Measurements from ENCODE around the gene KPNA2. TPM values are rescaled to one million over a fixed set of nuclear protein-coding genes. Genes with fewer than 3 reads are reported as not detected.

The KPNA2 gene
- 100 to 1,000 TPM; 248 to 310 TPM for total RNA-seq
- 444 TPM for polyA plus RNA-seq (2013, experiment 1 of 2)
- 412 TPM for polyA plus RNA-seq (2013, experiment 2 of 2)
- long read RNA-seq, experiment 1, transcript KPNA2-201 (11 exons, 2,181 nt), result major isoform, 99 of 178 reads
- long read RNA-seq, experiment 1, partial matches to known transcripts, result 54 of 178 reads
- long read RNA-seq, experiment 1, other reads (novel, unspliced or antisense), result 25 of 178 reads
- long read RNA-seq, experiment 2, transcript KPNA2-201 (11 exons, 2,181 nt), result major isoform, 387 of 419 reads
- long read RNA-seq, experiment 2, partial matches to known transcripts, result 16 of 419 reads
- long read RNA-seq, experiment 2, other reads (novel, unspliced or antisense), result 16 of 419 reads
- long read RNA-seq, experiment 3, transcript KPNA2-201 (11 exons, 2,181 nt), result major isoform, 1,536 of 1,590 reads
- long read RNA-seq, experiment 3, partial matches to known transcripts, result 27 of 1,590 reads
- long read RNA-seq, experiment 3, other reads (novel, unspliced or antisense), result 27 of 1,590 reads
- long read RNA-seq, experiment 4, transcript KPNA2-201 (11 exons, 2,181 nt), result major isoform, 655 of 696 reads
- long read RNA-seq, experiment 4, partial matches to known transcripts, result 33 of 696 reads
- long read RNA-seq, experiment 4, other reads (novel, unspliced or antisense), result 8 of 696 reads

- Histone ChIP-seq H3K27ac (ENCODE audit: low read depth, low read length) (peak within 1 kb of the TSS; percentile 94), H3K9me3 (ENCODE audit: control insufficient read depth, low read length) (no peaks in the 10 kb centered on the region), H3K9ac (ENCODE audit: extremely low read depth, low read length, poor library complexity, severe bottlenecking) (peak within 1 kb of the TSS; percentile 96), H3K4me1 (ENCODE audit: control insufficient read depth, insufficient read depth, low read length) (peaks cover 2% of the 10 kb centered on the region), H3K27me3 (ENCODE audit: control insufficient read depth, insufficient read depth, low read length, poor library complexity, severe bottlenecking) (no peaks in the 10 kb centered on the region), H3K4me3 (ENCODE audit: low read length) (peak within 1 kb of the TSS; percentile 92), H3K36me3 (ENCODE audit: control insufficient read depth, insufficient read depth, low read length) (peaks cover 39% of the 10 kb centered on the region)
- peak within 1 kb of the TSS; percentile 95 for H3K4me3 Mint-ChIP-seq
- no peaks in the 10 kb centered on the region for H3K9me3 Mint-ChIP-seq
- peaks cover 22% of the 10 kb centered on the region for H3K4me1 Mint-ChIP-seq
- no peaks in the 10 kb centered on the region for H3K27me3 Mint-ChIP-seq (ENCODE audit: insufficient read depth)
- H3K27ac Mint-ChIP-seq, result peak within 1 kb of the TSS; percentile 94
- peak; percentile 99 for DNase-seq
- peaks cover 34% of the 10 kb centered on the region for H3K36me3 Mint-ChIP-seq (ENCODE audit: low read depth)
- WGBS, 2 experiments (ENCODE audit: insufficient coverage in 1 of 2, insufficient read length in 1 of 2), result 0% methylated on average over 29 to 72 of the region's 72 CpGs
- TF ChIP-seq CTCF (conservative IDR thresholded peaks at IDR 0.05), result no peak
Observed at GRCh38 chr17:68035523-68036303, at the start of gene KPNA2. TSS of gene KPNA2 (plus strand) at chr17:68035735. CDS start at chr17:68037133, 1,398 bp downstream.

GRCh38 chr17:67990909-67991308 is 44.6 kb upstream of the KPNA2 start:
- Mint-ChIP-seq H3K4me3 (no peak overlapping the region), H3K36me3 (ENCODE audit: low read depth) (peaks cover 2% of the 10 kb centered on the region), H3K27me3 (ENCODE audit: insufficient read depth) (peaks cover 15% of the 10 kb centered on the region), H3K9me3 (no peaks in the 10 kb centered on the region), H3K4me1 (peaks cover 22% of the 10 kb centered on the region), H3K27ac (no peak overlapping the region)
- no peak for TF ChIP-seq CTCF (conservative IDR thresholded peaks at IDR 0.05)
- peaks cover 4% of the 10 kb centered on the region for H3K4me1 ChIP-seq (ENCODE audit: control insufficient read depth, insufficient read depth, low read length)
- H3K27ac ChIP-seq (ENCODE audit: low read depth, low read length), result no peak overlapping the region
- H3K27me3 ChIP-seq (ENCODE audit: control insufficient read depth, insufficient read depth, low read length, poor library complexity, severe bottlenecking), result peaks cover 14% of the 10 kb centered on the region
- no peak overlapping the region for H3K9ac ChIP-seq (ENCODE audit: extremely low read depth, low read length, poor library complexity, severe bottlenecking)
- no peaks in the 10 kb centered on the region for H3K9me3 ChIP-seq (ENCODE audit: control insufficient read depth, low read length)
- 100% methylated on average over 3 of the region's 4 CpGs for WGBS, 2 experiments (ENCODE audit: insufficient coverage in 1 of 2, insufficient read length in 1 of 2)
- no peak overlapping the region for H3K4me3 ChIP-seq (ENCODE audit: low read length)
- no peaks in the 10 kb centered on the region for H3K36me3 ChIP-seq (ENCODE audit: control insufficient read depth, insufficient read depth, low read length)
- DNase-seq, result no peak

- Histone ChIP-seq H3K9ac (ENCODE audit: extremely low read depth, low read length, poor library complexity, severe bottlenecking) (peak overlapping the region; percentile 69), H3K27me3 (ENCODE audit: control insufficient read depth, insufficient read depth, low read length, poor library complexity, severe bottlenecking) (peaks cover 25% of the 10 kb centered on the region), H3K9me3 (ENCODE audit: control insufficient read depth, low read length) (no peaks in the 10 kb centered on the region), H3K4me1 (ENCODE audit: control insufficient read depth, insufficient read depth, low read length) (peaks cover 4% of the 10 kb centered on the region), H3K4me3 (ENCODE audit: low read length) (peak overlapping the region; percentile 82), H3K27ac (ENCODE audit: low read depth, low read length) (no peak overlapping the region), H3K36me3 (ENCODE audit: control insufficient read depth, insufficient read depth, low read length) (no peaks in the 10 kb centered on the region)
- Mint-ChIP-seq H3K4me1 (peaks cover 24% of the 10 kb centered on the region), H3K27me3 (ENCODE audit: insufficient read depth) (peaks cover 30% of the 10 kb centered on the region), H3K4me3 (peak overlapping the region; percentile 88), H3K36me3 (ENCODE audit: low read depth) (peaks cover 2% of the 10 kb centered on the region), H3K27ac (peak overlapping the region; percentile 94), H3K9me3 (no peaks in the 10 kb centered on the region)
- TF ChIP-seq CTCF (conservative IDR thresholded peaks at IDR 0.05), result no peak
- 20 to 27% methylated on average over 11 to 17 of the region's 18 CpGs for WGBS, 2 experiments (ENCODE audit: insufficient coverage in 1 of 2, insufficient read length in 1 of 2)
- DNase-seq, result no peak
Observed at GRCh38 chr17:67992548-67993152, 42.9 kb upstream of the KPNA2 start.
